Epithelial cell of proximal tubule (primary cell): ENCODE measurements around the gene ARMC3. TPM values are rescaled to one million over a fixed set of nuclear protein-coding genes. Genes with fewer than 3 reads are reported as not detected.

Source experiments
- DNase-seq: peaks from one replicate; pipeline ENCODE4 v3.0.0-alpha.2; 2011; ENCODE audit warnings: low read depth
- H3K4me3 ChIP-seq: 2 replicates; pipeline ENCODE4 v1.5.1; 2011; ENCODE audit warnings: low read depth, mild to moderate bottlenecking, low read length
- total RNA-seq: library from RNA; depleted of rRNA; stranded (reverse); fragments of >200 nt; gene quantifications from 2 replicates; pipeline ENCODE4 v1.2.3, GENCODE V29; 2015
- TF ChIP-seq, protein P1 (sequence below): conservative IDR thresholded peaks from 2 replicates; pipeline ENCODE4 v1.5.1; 2012; ENCODE audit warnings: low read depth, mild to moderate bottlenecking, low read length

Gene ARMC3
- total RNA-seq, 1 donor from 2014 or later: 0.23 TPM

DNA sequence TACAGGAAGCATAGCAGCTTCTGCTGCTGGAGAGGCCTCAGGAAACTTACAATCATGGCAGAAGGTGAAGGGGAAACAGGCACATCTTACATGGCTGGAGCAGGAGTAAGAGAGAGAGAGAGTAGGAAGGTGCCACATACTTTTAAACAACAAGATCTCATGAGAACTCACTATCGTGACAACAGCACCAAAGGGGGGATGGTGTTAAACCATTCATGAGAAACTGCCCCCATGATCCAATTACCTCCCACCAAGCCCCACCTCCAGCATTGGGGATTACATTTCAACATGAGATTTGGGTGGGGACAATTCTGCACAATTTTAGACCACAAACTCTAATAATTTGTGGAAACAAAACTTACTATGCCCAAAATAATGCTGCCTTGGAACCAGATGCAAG is 16.8 kb upstream of the ARMC3 start:
- no peak overlapping the region for H3K4me3 ChIP-seq
- DNase-seq: no peak
- TF ChIP-seq, protein P1, sequence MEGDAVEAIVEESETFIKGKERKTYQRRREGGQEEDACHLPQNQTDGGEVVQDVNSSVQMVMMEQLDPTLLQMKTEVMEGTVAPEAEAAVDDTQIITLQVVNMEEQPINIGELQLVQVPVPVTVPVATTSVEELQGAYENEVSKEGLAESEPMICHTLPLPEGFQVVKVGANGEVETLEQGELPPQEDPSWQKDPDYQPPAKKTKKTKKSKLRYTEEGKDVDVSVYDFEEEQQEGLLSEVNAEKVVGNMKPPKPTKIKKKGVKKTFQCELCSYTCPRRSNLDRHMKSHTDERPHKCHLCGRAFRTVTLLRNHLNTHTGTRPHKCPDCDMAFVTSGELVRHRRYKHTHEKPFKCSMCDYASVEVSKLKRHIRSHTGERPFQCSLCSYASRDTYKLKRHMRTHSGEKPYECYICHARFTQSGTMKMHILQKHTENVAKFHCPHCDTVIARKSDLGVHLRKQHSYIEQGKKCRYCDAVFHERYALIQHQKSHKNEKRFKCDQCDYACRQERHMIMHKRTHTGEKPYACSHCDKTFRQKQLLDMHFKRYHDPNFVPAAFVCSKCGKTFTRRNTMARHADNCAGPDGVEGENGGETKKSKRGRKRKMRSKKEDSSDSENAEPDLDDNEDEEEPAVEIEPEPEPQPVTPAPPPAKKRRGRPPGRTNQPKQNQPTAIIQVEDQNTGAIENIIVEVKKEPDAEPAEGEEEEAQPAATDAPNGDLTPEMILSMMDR: no peak

DNA sequence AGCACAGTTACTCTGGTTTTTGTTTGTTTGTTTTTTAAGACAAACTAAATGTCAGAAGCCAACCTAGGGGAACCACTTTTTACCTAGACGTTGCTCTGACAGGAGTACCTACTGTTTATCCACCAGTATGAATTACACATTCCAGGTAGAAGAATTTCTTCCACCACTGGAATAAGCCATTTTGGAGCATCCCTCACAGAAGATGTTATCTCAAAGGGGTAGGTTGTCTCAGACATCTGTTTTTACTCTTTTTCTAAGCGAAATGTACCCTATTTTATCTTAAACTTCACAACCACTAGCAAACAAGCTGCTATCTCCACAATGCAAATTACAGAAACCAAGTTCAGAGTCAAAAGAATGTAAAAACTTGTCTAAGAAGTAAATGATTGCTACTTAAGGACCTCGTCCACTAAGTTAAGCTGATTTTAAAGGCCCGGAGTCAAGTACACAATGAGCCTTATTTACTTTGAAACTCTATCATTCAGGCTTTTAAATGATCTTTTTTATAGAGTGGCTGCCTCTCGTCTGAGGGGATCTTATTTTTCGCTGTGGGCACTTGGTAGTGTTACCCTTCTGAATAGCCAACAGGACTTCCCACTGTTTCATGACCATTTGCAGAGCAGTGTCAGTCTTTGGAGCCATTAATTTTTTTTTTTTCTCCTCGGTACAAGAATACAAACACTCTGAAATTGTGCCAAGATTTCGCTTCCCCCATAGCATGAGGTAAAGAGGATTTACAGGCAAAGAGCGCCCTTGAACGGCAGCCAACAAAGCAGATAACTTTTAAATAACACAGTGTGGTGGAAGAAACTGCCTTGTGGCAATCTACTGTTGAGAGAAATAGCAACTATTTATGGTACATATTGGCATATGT is 15.7 kb upstream of the ARMC3 start:
- H3K4me3 ChIP-seq: no peak overlapping the region
- DNase-seq: no peak
- TF ChIP-seq, protein P1: no peak

DNA sequence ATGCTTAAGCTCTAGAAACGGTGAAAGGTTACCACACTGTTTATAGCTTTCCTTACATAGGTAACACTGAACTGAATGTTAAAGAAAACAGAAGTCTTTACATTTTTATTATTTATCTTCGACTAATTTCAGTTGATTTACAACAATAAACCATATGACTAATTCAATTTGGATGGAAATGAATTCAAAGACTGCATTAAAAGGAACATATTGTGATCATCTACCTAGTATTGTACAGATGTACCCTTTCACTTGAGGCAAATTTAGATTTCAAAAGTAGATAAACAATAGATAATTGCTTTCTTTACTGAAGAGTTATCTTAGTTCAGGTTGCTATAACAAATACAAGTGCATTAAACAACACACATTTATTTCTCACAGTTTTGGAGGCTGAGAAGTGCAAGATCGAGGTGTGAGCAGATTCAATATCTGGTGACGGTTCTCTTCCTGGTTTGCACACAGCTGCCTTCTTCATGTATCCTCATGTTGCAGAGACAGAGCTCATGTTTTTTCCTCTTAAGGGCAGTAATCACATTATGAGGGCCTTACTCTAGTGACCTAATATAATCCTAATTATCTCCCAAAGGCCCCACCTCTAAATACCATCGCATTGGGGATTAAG is 15.0 kb upstream of the ARMC3 start:
- TF ChIP-seq, protein P1: no peak
- no peak for DNase-seq

DNA sequence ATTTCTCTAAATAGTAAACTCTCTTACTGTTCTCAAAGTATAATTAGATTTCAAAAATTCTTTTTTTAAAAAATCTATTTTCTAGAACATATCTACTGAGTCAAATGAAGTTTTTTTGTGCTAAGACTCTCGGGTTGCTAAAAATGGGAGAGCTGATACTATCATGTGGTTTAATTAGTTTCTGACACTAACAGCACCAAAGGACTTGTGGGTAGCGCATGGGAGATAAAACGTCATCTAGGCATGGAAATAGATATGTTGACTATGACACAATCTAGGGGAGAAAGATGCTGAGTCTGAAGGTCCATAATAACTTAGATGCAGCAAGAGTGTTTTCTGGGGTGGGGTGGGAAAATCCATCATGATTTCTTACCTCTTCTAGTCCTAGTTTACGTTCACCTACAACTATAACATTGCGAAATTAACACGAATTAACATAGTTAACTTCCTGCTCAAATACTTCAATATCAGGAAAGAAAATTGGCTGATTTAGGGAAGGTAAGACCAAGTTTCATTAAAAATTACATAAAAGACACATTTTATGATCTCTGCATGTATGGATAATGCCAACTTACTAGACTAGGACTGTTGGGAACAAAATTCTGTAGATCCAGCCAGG is 14.3 kb upstream of the ARMC3 start:
- DNase-seq: no peak
- H3K4me3 ChIP-seq: no peak overlapping the region
- TF ChIP-seq, protein P1: no peak

More for the DNA sequence above, 15.0 kb upstream of the ARMC3 start:
- H3K4me3 ChIP-seq: no peak overlapping the region

DNA sequence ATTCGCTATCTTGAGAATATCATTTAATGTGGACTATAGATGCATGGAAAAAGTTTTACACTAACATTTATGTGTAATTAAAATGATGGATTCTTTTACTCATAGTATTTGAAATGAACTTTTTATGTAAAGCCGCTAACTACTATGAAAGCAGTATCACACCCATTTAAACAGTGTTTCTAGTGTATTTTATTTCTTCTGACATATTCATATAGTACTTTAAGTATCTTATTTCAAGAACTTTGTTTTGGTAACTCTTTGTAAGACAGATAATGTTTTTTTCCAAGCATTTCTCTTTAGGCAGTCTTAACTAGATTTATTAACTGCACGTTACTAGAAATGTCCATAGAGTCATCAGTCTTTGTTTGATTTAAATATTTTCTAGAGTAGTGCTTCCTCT is 12.5 kb upstream of the ARMC3 start:
- no peak overlapping the region for H3K4me3 ChIP-seq
- TF ChIP-seq, protein P1: no peak
- DNase-seq: no peak

DNA sequence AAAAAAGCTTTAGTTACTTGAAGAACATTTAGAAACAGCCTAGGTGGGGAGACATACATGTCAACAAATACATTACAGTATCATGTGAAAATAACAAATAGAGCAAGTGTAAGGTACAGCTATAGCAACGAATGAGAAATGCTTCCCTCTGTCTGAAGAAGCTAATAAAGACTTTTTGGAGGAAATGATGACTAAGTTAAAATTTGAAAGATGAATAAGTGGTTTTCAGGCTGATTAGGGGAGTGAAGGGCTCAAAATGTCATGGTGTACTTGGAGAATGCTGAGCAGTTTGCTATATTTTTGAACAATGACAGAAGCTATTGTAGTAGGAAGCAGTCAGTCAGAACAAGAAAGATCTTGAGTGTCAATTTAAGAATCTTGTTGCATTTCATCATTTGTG is 2.8 kb upstream of the ARMC3 start:
- TF ChIP-seq, protein P1: no peak
- no peak for DNase-seq
- no peak overlapping the region for H3K4me3 ChIP-seq
